ENCODE results near the gene AKAP1. TPM values are rescaled to one million over a fixed set of nuclear protein-coding genes. Genes with fewer than 3 reads are reported as not detected.

Gene AKAP1
- total RNA-seq, 1 experiment from 2014 or later = 34.9 TPM

GRCh38 chr17:57151798-57152197 lies 66.8 kb downstream of the AKAP1 start:
- H3K4me3 ChIP-seq = no peak overlapping the region
- no peaks in the 10 kb centered on the region for H3K9me3 ChIP-seq (ENCODE audit: insufficient read depth, low read depth)
- ChIA-PET POLR2A (ENCODE audit: unreplicated experiment) (no interaction called here), CTCF (no interaction called here)
- H3K36me3 ChIP-seq (ENCODE audit: low read depth) = no peaks in the 10 kb centered on the region
- no peak overlapping the region for H3K4me2 ChIP-seq
- H3K79me2 ChIP-seq (ENCODE audit: low read depth) = no peaks in the 10 kb centered on the region
- intact Hi-C loops (cut with micrococcal nuclease; ENCODE audit: unreplicated experiment) = no loop called here
- no peak overlapping the region for H2AFZ ChIP-seq
- H3K9me2 ChIP-seq (ENCODE audit: insufficient read depth) = no peaks in the 10 kb centered on the region
- no peaks in the 10 kb centered on the region for H3K4me1 ChIP-seq (replicated peaks; ENCODE audit: insufficient read depth)
- no peaks in the 10 kb centered on the region for H4K20me1 ChIP-seq (ENCODE audit: insufficient read depth)
- no TSS peak for BruUV-seq (replicated peaks)
- no peak for DNase-seq
- peaks cover 77% of the 10 kb centered on the region for H3K27me3 ChIP-seq (ENCODE audit: insufficient read depth, low read depth)
- no peaks in the 10 kb centered on the region for H3F3A ChIP-seq (ENCODE audit: insufficient read depth, low read depth)
- TF ChIP-seq, protein P1, sequence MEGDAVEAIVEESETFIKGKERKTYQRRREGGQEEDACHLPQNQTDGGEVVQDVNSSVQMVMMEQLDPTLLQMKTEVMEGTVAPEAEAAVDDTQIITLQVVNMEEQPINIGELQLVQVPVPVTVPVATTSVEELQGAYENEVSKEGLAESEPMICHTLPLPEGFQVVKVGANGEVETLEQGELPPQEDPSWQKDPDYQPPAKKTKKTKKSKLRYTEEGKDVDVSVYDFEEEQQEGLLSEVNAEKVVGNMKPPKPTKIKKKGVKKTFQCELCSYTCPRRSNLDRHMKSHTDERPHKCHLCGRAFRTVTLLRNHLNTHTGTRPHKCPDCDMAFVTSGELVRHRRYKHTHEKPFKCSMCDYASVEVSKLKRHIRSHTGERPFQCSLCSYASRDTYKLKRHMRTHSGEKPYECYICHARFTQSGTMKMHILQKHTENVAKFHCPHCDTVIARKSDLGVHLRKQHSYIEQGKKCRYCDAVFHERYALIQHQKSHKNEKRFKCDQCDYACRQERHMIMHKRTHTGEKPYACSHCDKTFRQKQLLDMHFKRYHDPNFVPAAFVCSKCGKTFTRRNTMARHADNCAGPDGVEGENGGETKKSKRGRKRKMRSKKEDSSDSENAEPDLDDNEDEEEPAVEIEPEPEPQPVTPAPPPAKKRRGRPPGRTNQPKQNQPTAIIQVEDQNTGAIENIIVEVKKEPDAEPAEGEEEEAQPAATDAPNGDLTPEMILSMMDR (conservative IDR thresholded peaks at IDR 0.05) = no peak
- TF ChIP-seq EZH2 (IDR thresholded peaks at IDR 0.05; ENCODE audit: low read depth) = no peak
- H3K27ac ChIP-seq = no peak overlapping the region

DNA sequence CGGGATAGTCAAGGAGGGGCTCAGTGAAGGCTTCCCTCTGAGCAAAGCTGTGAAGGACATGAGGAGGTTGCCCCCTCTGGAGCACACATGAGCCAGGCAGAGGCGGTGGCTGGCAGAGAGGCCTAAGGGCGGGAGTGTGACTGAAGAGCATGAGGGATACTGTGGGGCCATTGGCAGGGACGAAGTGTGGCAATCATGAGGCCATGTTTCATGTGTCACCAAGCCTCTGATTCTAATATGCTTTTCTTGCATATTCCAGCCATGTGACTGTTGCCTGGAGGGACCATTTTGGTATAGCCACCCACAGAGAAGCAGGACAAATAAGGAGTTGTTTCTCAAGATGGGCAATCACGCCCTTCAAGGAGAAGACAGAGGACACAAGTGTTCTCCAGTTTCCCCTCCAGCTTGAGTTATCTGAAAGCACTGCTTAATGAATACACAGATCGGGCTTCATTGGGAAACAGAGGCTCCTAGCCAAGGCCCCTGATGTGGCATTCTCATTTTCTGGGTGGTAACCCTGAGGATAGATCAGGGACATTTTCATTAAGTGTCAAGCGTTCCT lies 68.0 kb downstream of the AKAP1 start:
- no peak overlapping the region for H3K27ac ChIP-seq
- no peaks in the 10 kb centered on the region for H3F3A ChIP-seq (ENCODE audit: insufficient read depth, low read depth)
- H4K20me1 ChIP-seq (ENCODE audit: insufficient read depth) = no peaks in the 10 kb centered on the region
- no peak for DNase-seq
- no peaks in the 10 kb centered on the region for H3K79me2 ChIP-seq (ENCODE audit: low read depth)
- no peak for TF ChIP-seq EZH2 (IDR thresholded peaks at IDR 0.05; ENCODE audit: low read depth)
- TF ChIP-seq, protein P1 (conservative IDR thresholded peaks at IDR 0.05) = no peak
- intact Hi-C loops (cut with micrococcal nuclease; ENCODE audit: unreplicated experiment) = no loop called here
- H3K9me3 ChIP-seq (ENCODE audit: insufficient read depth, low read depth) = no peaks in the 10 kb centered on the region
- H3K9me2 ChIP-seq (ENCODE audit: insufficient read depth) = no peaks in the 10 kb centered on the region
- H3K4me3 ChIP-seq = no peak overlapping the region
- BruUV-seq (replicated peaks) = no TSS peak
- H3K36me3 ChIP-seq (ENCODE audit: low read depth) = no peaks in the 10 kb centered on the region
- peaks cover 64% of the 10 kb centered on the region for H3K27me3 ChIP-seq (ENCODE audit: insufficient read depth, low read depth)
- H3K4me2 ChIP-seq = no peak overlapping the region
- POLR2A ChIA-PET (ENCODE audit: unreplicated experiment) = no interaction called here
- H3K4me1 ChIP-seq (replicated peaks; ENCODE audit: insufficient read depth) = no peaks in the 10 kb centered on the region
- CTCF ChIA-PET = no interaction called here
- H2AFZ ChIP-seq = no peak overlapping the region

- intact Hi-C loops (cut with micrococcal nuclease; ENCODE audit: unreplicated experiment) = no loop called here
- Histone ChIP-seq H4K20me1 (ENCODE audit: insufficient read depth) (no peaks in the 10 kb centered on the region), H3K9me2 (ENCODE audit: insufficient read depth) (no peaks in the 10 kb centered on the region), H3K4me3 (no peak overlapping the region), H3K27ac (no peak overlapping the region), H3K9me3 (ENCODE audit: insufficient read depth, low read depth) (no peaks in the 10 kb centered on the region), H3K36me3 (ENCODE audit: low read depth) (no peaks in the 10 kb centered on the region), H2AFZ (no peak overlapping the region), H3K4me1 (replicated peaks; ENCODE audit: insufficient read depth) (no peaks in the 10 kb centered on the region), H3K4me2 (no peak overlapping the region), H3K27me3 (ENCODE audit: insufficient read depth, low read depth) (peaks cover 46% of the 10 kb centered on the region), H3K79me2 (ENCODE audit: low read depth) (no peaks in the 10 kb centered on the region), H3F3A (ENCODE audit: insufficient read depth, low read depth) (no peaks in the 10 kb centered on the region)
- no peak for DNase-seq
- CTCF ChIA-PET = no interaction called here
- no peak for TF ChIP-seq EZH2 (IDR thresholded peaks at IDR 0.05; ENCODE audit: low read depth)
- TF ChIP-seq, protein P1 (conservative IDR thresholded peaks at IDR 0.05) = no peak
- POLR2A ChIA-PET (ENCODE audit: unreplicated experiment) = no interaction called here
- no TSS peak for BruUV-seq (replicated peaks)
These were observed 69.9 kb downstream of the AKAP1 start for GRCh38 chr17:57154921-57155320.

Data from PC-9 (cell line).